ENCODE data around the gene OLFML1.

The OLFML1 gene

DNA sequence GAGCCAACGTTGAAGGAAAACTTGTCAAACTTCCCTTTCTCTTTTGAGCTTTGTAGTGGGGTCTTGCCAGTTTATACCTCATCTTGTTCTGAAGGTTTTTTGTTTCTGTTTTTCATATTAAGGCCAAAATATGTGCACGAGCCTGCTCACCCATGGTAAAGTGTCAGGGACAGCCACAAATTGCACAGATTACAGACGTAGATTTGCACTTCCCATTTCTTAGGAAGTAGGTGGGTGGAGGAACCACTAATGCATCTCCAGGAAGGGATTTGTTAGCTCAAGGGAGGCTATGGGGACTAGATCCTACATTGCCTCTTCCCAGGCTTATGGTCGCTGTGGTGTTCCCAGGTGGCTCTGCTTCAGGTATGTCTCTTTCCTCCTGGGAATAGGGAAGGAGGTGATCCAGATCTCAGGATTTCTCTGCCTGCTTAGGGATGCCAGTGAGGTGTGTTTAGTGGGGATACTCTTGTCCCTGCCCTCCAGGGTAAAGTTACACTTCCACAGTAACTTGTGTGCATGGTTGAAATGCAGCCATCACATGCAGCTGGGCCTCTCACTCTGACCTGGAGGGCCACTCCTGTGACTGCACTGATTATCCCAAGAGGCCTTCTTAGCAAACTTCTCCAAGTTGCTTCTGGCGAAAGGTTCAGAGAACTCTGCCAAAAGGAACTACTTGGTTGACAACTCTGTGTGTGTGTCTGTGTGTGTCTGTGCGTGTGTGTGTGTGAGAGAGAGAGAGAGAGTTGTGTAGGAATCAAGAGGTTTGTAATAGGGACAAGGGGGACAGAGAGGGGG lies 38.3 kb downstream of the OLFML1 start:
- no peak overlapping the region for H3K4me3 ChIP-seq (ENCODE audit: low read length)
- no peak for DNase-seq (ENCODE audit: low read depth, low spot score)

DNA sequence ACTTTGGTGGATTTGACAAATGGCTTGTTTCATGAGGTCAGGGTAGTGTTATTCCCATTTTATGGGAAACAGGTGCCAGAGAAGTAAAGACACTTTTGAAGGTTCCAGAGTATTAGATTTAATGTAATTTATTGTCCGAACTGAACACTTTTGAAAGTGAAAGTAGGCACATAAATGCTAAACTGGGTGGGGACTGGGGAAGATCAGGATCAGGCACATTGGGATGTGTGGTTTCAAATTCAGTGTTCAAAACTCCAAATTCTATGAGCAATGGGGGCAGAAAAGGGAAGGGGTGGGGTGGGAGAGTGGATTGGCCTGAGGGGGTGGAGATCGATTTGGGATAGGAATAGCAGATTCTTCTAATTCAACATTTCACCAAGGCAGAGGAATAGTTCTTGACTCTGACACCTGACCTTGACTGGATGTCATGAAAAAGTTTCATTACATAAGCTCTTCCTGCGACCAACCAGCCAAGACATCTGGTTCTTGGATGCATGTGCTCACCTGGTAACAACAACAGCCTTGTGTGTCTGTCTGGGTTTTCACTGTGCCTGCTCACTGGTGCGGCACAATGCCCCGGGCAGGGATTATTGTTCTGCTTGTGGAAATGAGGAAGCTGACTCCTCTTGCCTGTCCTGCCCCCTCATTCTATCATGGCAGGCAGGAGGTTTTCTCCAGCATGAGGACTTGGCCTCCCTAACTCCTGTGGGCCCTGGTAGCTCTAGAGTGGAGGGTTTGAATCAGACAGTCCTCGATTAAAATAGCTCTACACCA lies 39.3 kb downstream of the OLFML1 start:
- no peak for DNase-seq (ENCODE audit: low read depth, low spot score)
- H3K4me3 ChIP-seq (ENCODE audit: low read length) = no peak overlapping the region

DNA sequence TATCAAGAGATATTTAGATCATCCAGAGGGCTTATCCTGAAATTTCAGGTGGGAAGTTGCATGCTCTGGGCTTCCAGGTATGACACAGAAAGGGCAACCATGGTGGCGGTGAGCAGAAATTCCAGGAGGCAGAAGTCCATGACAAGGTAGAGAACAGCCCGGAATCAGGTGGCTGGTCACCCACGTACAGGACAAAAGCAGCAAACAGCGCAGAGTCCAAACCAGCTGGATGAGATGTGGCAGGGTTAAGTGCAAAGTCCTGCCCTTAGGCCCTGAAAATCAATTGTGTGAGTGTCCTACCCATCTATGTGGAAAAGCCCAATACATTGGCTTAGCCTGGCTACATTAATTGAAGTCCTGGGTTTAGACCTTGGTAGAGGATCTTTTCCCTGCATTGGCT lies 40.1 kb downstream of the OLFML1 start:
- H3K4me3 ChIP-seq (ENCODE audit: low read length) = no peak overlapping the region

DNA sequence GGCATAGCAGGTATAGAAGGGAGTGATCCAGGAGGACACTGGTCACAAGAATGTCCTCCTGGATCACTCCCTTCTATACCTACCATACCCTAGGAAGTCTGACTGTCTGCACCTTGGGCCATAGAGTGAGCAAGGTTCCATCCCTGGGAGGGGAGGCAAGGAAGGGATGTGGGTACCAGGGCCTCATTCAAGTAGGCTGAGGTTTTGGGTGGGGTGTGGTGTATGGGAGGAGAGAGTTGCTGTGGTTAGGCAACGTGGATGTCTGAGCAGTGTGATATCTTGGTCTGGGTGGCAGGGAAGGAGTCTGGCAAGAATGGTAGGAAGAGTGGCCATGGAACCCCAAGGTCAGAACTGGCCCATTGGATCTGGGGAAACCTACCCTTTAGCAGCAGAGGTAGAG lies 41.7 kb downstream of the OLFML1 start:
- no peak for DNase-seq (ENCODE audit: low read depth, low spot score)
- no peak overlapping the region for H3K4me3 ChIP-seq (ENCODE audit: low read length)

More for the DNA sequence above, 40.1 kb downstream of the OLFML1 start:
- DNase-seq (ENCODE audit: low read depth, low spot score) = no peak

DNA sequence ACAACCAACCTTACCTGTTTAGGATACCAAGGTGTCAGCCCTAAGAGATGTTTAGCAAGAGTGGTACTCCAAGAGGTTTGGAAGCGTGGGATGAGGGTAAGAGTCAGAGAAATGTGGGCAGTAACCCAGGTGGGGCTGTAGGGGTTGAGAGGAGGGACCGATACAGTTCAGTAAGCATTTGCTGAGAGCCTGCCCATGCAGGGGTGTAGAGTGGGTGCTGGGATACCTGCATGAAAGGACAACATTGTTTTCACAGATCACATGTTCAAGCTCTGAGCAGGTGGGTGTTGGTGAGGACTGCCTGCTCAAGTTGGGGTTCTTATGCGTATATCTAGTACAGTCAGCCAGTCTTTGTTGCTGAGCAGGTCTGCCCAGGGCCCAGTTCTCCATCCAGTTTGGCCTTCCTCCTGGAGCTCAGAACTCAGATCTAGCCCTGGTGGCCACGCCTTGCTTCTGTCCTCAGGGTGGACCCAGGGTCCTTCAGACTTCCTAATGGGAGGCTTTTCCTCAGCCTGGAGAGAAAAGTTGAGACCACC lies 43.3 kb downstream of the OLFML1 start:
- no peak overlapping the region for H3K4me3 ChIP-seq (ENCODE audit: low read length)
- DNase-seq (ENCODE audit: low read depth, low spot score) = no peak

DNA sequence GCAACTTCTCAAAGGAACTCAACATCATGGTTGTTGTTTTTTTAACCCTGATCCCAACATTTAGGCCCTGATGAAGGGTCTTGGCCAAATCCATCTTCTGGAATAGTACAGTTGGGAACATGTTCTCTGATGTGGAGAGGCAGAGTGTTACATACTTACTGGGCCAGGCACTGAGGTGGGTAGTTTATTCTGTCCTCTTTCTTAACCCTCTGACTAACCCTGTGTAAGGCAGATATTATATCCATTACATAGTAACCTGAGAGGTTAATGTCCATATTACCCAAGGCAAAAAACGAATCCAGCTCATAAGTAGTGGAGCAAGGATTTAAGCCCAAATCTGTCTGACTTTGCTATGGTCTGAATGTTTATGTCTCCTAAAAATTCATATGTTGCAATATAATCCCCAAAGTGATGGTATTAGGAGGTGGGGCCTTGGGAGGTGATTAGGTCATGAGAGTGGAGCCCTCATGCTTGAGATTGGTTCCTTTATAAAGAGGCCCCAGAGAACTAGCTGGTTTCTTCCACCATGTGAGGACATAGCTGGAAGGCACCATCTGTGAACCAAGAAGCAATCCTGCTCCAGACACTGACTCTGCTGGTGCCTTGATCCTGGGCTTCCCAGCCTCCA lies 44.8 kb downstream of the OLFML1 start:
- no peak overlapping the region for H3K4me3 ChIP-seq (ENCODE audit: low read length)

DNA sequence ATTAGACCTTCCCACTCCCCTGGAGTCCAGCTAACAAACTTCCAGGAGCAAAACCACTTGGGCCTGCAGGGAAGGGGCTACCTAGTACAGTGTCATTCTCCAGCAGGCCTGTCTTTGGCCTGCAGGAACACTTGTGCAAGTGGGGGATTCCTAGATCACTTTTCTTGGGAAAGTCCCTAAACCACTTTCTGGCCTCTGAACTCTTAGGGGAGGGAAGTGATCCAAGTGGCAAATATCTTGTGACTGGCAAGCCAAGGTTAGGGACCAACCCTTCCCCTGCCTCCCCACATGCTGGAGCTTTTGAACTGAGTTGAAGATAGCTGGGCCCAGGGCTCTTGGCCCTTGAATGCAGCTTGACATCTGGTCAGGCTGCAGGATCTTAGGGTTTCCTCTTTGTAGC lies 45.7 kb downstream of the OLFML1 start:
- no peak overlapping the region for H3K4me3 ChIP-seq (ENCODE audit: low read length)
- DNase-seq (ENCODE audit: low read depth, low spot score) = no peak

More for the DNA sequence above, 44.8 kb downstream of the OLFML1 start:
- no peak for DNase-seq (ENCODE audit: low read depth, low spot score)

DNA sequence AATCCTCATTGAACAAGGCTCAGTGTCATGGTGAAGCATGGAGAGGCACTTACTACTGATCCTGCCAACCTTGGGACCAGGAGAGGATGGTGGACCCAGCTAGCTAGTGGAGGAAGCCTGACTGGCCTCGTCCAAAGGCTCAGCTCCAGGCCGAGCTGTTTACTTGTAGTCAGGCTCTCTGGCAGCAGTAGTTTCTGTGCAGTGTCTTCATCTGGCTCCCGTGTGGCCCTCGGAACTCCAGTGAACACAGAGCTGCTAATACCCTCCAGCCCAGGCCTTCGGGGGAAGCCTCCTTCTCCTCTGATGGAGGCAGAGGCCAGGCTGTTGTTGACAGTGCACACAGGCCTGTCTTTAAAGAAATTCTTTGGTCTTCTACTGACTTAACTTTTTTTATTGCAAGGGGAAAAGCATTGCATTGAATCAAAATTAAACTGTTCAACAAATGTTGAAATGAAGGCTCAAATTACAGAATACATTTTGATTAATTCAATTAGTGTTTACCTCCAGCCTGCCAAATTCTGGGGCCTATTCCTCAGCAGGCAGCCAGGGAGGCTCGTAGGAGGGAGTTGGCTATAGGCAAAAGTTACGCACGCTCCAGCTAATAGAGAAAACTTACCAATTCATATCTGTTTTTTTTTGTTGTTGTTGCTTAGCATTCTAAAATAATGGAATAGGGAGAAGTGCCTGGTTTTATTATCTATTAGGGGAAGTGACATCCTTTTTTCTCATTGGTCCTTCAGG lies 47.3 kb downstream of the OLFML1 start:
- no peak for DNase-seq (ENCODE audit: low read depth, low spot score)
- no peak overlapping the region for H3K4me3 ChIP-seq (ENCODE audit: low read length)

DNA sequence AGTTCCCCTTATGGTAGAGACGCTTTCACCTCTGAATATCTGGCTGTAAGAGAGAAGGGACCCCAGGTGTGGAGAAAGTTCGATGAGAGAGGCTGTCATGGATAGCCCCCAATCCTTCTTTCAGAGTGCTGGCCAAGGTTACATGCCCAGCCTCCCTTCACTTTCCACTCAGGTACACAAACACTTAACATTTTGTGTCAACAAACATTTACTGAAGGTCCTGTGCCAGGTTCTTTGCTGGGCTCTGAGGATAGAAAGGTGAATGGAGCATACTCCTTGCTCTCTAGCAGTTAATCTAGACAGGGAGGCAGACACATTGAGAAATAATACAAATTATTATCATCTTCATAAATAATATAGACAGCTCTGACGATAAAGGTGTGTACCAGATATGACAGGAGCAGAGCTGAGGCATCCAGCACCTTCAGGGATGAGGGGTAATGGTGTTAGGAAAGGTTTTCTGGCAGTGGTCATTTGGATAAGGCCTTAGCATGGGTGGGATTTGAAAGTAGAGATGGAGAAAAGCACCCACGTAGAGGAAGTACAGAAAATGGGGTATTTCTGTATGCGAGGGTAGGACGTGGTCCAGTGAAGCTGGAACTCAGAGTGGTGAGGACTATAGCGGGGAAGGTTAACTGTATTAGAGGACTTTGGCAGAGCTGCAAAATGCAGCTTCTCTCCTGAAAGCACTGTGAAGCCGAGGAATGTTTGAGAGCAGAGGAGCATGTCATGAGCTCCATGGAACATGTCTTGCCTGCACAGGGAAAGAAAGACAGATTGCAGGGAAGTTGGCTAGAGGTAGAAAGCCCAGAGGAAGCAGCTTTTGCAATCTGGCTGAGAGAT lies 48.1 kb downstream of the OLFML1 start:
- no peak for DNase-seq (ENCODE audit: low read depth, low spot score)
- H3K4me3 ChIP-seq (ENCODE audit: low read length) = no peak overlapping the region

DNA sequence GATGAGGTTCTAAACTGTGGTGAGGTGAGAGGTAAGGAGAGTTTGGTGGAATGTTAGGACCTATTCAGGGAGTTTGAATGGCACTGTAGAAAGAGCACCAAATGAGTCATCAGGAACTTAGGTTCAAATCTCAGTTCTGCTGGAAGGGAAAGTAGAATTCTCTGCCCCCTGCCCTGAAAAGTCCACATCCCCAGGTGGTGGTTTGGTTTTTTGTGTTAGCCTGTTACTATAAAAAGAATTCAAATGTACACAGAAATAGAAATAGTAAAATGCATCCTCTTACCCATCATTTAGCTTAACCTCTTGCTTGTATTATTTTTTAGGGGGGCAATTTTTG lies 48.7 kb downstream of the OLFML1 start:
- no peak overlapping the region for H3K4me3 ChIP-seq (ENCODE audit: low read length)
- no peak for DNase-seq (ENCODE audit: low read depth, low spot score)

DNA sequence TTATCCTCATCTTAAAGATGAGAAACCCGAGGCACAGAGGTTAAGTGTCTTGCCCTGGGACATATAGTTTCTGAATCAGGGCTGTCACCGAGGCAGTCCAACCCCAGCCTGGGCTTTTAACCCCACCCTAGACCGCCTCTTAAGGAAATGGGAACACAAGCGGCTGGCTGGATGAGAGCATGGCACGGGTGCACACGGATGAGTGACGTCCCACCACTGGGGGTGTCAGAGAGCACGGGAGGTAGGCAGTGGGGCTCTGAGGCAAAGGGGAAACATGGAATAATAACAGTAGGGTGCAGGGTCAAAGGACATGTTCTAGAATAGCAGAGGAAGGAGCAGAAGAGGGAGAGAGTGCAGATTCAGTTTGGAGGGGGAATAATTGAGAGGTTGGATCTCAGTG lies 50.8 kb downstream of the OLFML1 start:
- no peak for DNase-seq (ENCODE audit: low read depth, low spot score)
- H3K4me3 ChIP-seq (ENCODE audit: low read length) = no peak overlapping the region

DNA sequence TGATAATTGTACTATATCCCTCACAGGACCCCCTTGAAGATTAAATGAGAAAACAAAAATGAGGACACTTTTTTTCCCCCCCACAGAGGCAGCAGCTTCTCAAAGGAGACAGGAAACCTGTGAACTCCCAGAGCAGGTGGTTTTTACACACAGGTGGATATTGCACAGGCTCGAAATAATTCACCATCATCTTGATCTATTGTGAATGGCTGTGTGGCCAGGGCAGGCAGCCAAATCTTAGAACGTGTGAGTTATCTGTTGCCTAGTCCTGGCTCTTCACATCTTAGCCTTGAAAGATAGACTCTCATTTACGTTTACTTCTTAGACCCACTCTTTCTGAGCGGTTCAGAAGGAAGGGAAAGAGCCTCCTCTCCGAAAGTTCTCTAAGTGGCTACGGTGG lies 52.0 kb downstream of the OLFML1 start:
- no peak overlapping the region for H3K4me3 ChIP-seq (ENCODE audit: low read length)
- no peak for DNase-seq (ENCODE audit: low read depth, low spot score)

DNA sequence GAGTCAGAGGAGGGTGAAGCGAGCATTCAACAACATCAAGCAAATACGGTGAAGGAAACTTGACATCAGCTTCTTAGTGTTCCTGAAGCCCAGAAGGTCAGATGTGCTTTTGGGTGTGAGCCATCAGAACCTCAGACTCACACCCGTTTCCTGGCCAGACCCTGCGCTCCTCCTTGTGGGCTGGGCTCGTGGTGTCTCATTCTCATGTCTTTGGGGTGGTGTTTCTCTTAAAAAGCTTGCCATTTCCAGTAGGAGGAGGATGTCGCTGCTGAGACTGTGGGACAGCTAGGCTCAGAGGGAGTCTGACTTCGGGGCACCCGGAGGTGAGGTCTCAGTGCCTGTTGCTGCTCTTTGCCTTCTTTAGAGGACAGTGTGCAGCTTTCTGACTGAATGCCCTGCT lies 52.7 kb downstream of the OLFML1 start:
- DNase-seq (ENCODE audit: low read depth, low spot score) = no peak
- H3K4me3 ChIP-seq (ENCODE audit: low read length) = no peak overlapping the region

DNA sequence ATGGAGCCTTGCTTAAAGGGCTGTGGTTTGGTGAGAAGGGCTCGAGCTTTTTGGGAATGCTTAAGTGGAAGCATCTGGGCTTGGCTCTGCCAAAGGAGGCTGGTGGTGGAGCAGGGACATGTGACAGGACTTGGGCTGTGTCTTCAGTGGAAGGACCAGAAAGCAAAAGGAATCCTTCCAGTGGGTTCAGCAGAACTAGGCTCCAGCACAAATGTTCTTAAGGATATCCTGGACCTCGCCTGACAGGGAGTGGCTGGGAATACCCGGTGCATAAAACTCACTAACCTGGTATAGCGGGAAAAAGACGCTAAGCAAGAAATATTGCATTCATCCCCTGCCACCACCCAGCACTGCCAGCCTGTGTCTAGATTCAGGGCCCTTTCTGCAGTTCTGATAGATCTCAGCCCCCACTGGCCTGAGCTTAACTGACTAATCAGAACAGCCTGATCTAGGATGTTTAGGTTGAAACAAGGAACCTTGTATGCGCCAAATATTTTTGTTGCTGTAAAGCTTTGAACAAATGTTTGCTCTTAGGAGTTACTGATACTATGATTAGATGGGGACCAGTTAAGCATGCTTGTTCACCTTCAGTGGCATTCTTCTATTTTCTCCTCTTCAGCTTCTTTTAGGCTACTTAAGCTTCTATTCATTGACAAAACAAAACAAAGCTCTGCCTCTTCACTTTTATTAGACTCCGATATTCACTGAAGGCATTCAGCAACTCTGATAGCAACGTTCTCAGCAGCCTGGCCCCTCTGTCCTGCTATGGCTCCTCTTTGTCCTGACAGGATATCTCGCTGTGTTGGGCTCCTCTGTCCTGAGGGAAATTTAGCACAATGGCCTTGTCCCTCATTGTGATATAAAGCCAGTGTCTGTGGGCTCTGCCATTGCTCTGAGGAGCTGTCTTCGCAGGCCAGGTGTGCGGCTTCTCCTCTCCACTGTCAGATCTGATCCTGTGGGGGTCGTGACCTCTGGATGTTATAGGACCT lies 53.5 kb downstream of the OLFML1 start:
- no peak overlapping the region for H3K4me3 ChIP-seq (ENCODE audit: low read length)
- DNase-seq (ENCODE audit: low read depth, low spot score) = no peak

DNA sequence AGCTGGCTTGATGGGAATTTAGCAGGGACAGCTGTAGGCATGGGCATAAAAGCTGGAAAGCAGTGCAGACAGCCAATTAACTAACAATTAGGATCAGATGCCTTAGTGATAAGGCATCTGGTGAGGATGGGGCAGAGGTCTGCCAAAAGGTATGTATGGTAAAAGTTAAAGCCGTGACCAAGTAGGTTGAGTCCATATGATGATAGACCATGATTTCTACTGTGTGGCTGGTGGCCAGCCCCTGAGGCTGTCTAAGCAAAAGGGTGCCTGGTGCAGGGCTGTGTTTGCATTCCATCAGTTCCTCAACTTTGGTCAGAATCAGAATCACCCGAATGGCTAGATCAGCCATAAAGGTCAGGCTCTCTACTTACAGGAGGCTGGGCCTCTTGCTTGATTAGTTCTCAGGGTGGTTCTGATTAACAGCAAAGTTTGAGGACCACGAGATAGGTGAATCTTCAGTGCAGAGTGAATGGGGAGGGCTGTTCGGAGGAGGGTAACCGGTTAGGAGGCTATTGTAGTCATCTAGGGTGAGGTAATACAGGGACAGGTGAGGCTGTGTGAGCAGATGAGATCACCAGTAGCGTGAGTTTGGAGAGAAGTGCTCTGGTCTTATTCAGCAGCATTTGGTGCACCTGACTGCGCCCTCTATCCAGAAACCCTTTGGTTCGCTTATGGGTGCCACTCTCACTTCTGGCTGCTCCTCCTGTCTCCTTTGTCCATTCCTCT lies 55.7 kb downstream of the OLFML1 start:
- no peak for DNase-seq (ENCODE audit: low read depth, low spot score)
- H3K4me3 ChIP-seq (ENCODE audit: low read length) = no peak overlapping the region

DNA sequence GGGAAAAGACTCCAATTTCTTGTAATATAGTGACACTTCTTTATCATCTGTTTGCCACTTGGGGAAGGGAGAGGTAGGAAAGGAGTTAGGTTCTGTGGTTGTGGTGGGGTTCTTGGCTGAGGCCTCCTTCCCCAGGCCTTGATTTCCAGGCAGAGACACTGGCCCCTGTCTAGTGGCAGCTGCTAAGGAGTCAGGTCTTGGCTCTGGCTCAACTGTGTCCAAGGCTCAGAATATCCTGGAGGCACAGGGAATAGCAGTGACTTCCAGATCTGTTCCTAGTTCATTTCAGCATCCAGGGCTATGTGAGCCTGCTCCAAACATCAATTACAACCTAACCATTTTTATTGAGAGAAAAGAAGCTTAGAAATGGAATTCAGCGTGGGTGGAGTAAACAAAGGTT lies 58.0 kb downstream of the OLFML1 start:
- H3K4me3 ChIP-seq (ENCODE audit: low read length) = no peak overlapping the region
- DNase-seq (ENCODE audit: low read depth, low spot score) = no peak

DNA sequence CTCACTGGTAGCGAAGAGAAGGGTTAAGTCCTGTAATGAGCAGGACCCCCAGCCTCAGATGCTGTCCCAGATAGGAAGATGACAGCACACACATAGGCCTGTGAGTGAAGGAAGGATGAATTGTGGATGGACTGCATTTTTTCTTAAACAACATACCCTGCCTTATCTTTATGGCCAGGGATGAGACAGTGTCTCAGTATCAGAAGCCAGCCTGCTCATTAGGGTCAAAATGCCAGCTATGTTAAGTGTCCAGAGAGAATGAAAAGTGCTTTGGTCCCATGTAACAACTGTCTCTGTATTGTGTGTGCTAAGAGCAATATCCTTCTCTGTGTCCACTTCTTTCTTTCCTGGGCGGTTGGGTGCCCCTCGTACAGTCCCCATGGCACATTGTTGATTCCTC lies 58.7 kb downstream of the OLFML1 start:
- no peak for DNase-seq (ENCODE audit: low read depth, low spot score)
- no peak overlapping the region for H3K4me3 ChIP-seq (ENCODE audit: low read length)

All from Jurkat, Clone E6-1 (cell line).